ENCODE data around the gene AUTS2.

DNA sequence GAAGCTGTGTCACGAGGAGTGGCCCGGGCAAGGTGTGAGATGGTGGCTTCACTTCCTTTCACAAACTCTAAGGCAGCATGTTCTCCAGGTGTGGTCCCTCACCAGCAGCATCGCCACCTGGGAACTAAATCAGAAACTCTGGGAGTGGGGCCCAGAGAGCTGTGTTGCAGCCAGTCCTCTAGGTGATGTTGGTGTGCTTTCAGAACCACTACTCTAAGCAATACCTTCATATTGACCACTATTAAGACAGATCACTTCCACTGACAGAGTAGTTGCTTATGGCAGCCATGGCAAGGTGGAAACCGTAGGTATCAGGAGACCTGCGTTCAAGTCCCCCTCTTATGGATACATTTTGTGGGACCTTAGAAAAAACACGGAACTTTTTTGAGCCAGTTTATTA lies 1037.9 kb downstream of the AUTS2 start:
- TF ChIP-seq CTCF (IDR thresholded peaks at IDR 0.05; ENCODE audit: low read depth, low read length, missing input control) (no peak), RAD21 (IDR thresholded peaks at IDR 0.05) (no peak), REST (IDR thresholded peaks at IDR 0.05) (no peak), NR2F2 (IDR thresholded peaks at IDR 0.05) (no peak), GABPA (IDR thresholded peaks at IDR 0.05 in 1 of 2, conservative IDR thresholded peaks at IDR 0.05 in 1 of 2) (no peak), EGR1 (IDR thresholded peaks at IDR 0.05; ENCODE audit: low read depth in 2 of 2) (no peak), TAF1 (conservative IDR thresholded peaks at IDR 0.05) (no peak), JUND (IDR thresholded peaks at IDR 0.05) (no peak), FOXA1 (IDR thresholded peaks at IDR 0.05) (no peak), RXRA (IDR thresholded peaks at IDR 0.05) (no peak)
- TF ChIP-seq, protein P1, sequence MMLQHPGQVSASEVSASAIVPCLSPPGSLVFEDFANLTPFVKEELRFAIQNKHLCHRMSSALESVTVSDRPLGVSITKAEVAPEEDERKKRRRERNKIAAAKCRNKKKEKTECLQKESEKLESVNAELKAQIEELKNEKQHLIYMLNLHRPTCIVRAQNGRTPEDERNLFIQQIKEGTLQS (IDR thresholded peaks at IDR 0.05): no peak
